CD14-positive monocyte (primary cell): ENCODE measurements around the gene ABI2. TPM values are rescaled to one million over a fixed set of nuclear protein-coding genes. Genes with fewer than 3 reads are reported as not detected.

Source experiments
- DNase-seq, 3 donors: peaks; one replicate each; pipeline ENCODE4 v3.0.0-alpha.2; 2011 to 2022
- H2AFZ ChIP-seq: 2 replicates; pipeline ENCODE4 v1.6.0; 2012; ENCODE audit warnings: mild to moderate bottlenecking, low read depth, low read length, inconsistent platforms; ENCODE audit not compliant: insufficient read depth, poor library complexity, severe bottlenecking
- H3K27ac ChIP-seq, 2 donors: 1 replicate in 1 of 2; 2 replicates in 1 of 2; pipeline ENCODE4 v1.5.1; 2012 to 2013; ENCODE audit warnings: low read length in 2 of 2, control low read depth in 1 of 2, inconsistent platforms in 1 of 2, low read depth in 1 of 2, mild to moderate bottlenecking in 1 of 2
- H3K27me3 ChIP-seq, 2 donors: one replicate each; pipeline versions ENCODE4 v1.6.0 to v1.6.1; 2011 to 2013; ENCODE audit warnings: low read length in 2 of 2; ENCODE audit not compliant: control insufficient read depth in 2 of 2, insufficient read depth in 2 of 2
- H3K36me3 ChIP-seq, 2 donors: replicated peaks in 1 of 2; 1 replicate in 1 of 2; 2 replicates in 1 of 2; pipeline versions ENCODE4 v1.5.1 to v1.6.1; 2012 to 2013; ENCODE audit warnings: low read length in 2 of 2, control low read depth in 1 of 2, inconsistent platforms in 1 of 2, mild to moderate bottlenecking in 1 of 2; ENCODE audit not compliant: insufficient read depth in 2 of 2, control insufficient read depth in 1 of 2
- H3K4me1 ChIP-seq, 2 donors: 1 replicate in 1 of 2; 2 replicates in 1 of 2; pipeline versions ENCODE4 v1.5.1 to v1.6.1; 2012 to 2013; ENCODE audit warnings: low read length in 2 of 2, control low read depth in 1 of 2, inconsistent platforms in 1 of 2, mild to moderate bottlenecking in 1 of 2, moderate library complexity in 1 of 2; ENCODE audit not compliant: insufficient read depth in 2 of 2, control insufficient read depth in 1 of 2
- H3K4me2 ChIP-seq: replicated peaks from 2 replicates; pipeline ENCODE3; 2012; ENCODE audit warnings: low read length, moderate library complexity, mild to moderate bottlenecking; ENCODE audit not compliant: poor library complexity, severe bottlenecking; ENCODE audit errors: extremely low read depth
- H3K4me3 ChIP-seq, 3 experiments: fragments of 200-600 bp in 1 of 3; sonication (generic) in 1 of 3; replicated peaks in 1 of 3; 1 replicate in 2 of 3; 2 replicates in 1 of 3; pipeline ENCODE4 v1.5.1; 2011 to 2013; ENCODE audit warnings: low read length in 3 of 3, mild to moderate bottlenecking in 3 of 3, control low read depth in 2 of 3, low read depth in 2 of 3, inconsistent platforms in 1 of 3, moderate library complexity in 1 of 3
- H3K79me2 ChIP-seq: 2 replicates; pipeline ENCODE4 v1.6.0; 2012; ENCODE audit warnings: mild to moderate bottlenecking, control low read depth, inconsistent platforms, low read length, moderate library complexity; ENCODE audit not compliant: insufficient read depth
- H3K9ac ChIP-seq: 2 replicates; pipeline ENCODE4 v1.6.0; 2017; ENCODE audit warnings: low read length, mild to moderate bottlenecking; ENCODE audit not compliant: insufficient read depth, poor library complexity, severe bottlenecking
- H3K9me3 ChIP-seq, 2 donors: replicated peaks in 1 of 2; 1 replicate in 1 of 2; 2 replicates in 1 of 2; pipeline versions ENCODE4 v1.5.1 to v1.6.1; 2012 to 2013; ENCODE audit warnings: low read length in 2 of 2, control low read depth in 1 of 2; ENCODE audit not compliant: control insufficient read depth in 1 of 2, insufficient read depth in 1 of 2
- H4K20me1 ChIP-seq: 2 replicates; pipeline ENCODE4 v1.6.0; 2012; ENCODE audit warnings: mild to moderate bottlenecking, low read length, control low read depth, moderate library complexity; ENCODE audit not compliant: insufficient read depth
- H3K27ac Mint-ChIP-seq, 7 donors: one replicate each; pipeline ENCODE4 v1.8.0; 2020; ENCODE audit warnings: mild to moderate bottlenecking in 7 of 7, mixed read lengths in 7 of 7, moderate library complexity in 6 of 7, inconsistent platforms in 2 of 7
- H3K27me3 Mint-ChIP-seq, 3 donors: one replicate each; pipeline ENCODE4 v1.8.0; 2021 to 2022; ENCODE audit warnings: low read depth in 3 of 3, mild to moderate bottlenecking in 3 of 3, mixed read lengths in 3 of 3, moderate library complexity in 3 of 3, inconsistent platforms in 1 of 3
- H3K36me3 Mint-ChIP-seq, 2 donors: one replicate each; pipeline ENCODE4 v1.8.0; 2020; ENCODE audit warnings: mixed read lengths in 2 of 2, inconsistent platforms in 1 of 2, mild to moderate bottlenecking in 1 of 2
- H3K4me1 Mint-ChIP-seq: one replicate; pipeline ENCODE4 v1.8.0; 2020; ENCODE audit warnings: mild to moderate bottlenecking, mixed read lengths
- H3K4me3 Mint-ChIP-seq, 2 donors: one replicate each; pipeline ENCODE4 v1.8.0; 2020; ENCODE audit warnings: mild to moderate bottlenecking in 2 of 2, mixed read lengths in 2 of 2, moderate library complexity in 1 of 2
- H3K9me3 Mint-ChIP-seq, 7 donors: one replicate each; pipeline ENCODE4 v1.8.0; 2020 to 2022; ENCODE audit warnings: mixed read lengths in 7 of 7, mild to moderate bottlenecking in 6 of 7, moderate library complexity in 6 of 7, inconsistent platforms in 2 of 7
- CTCF ChIP-seq: fragments of 200-600 bp; IDR thresholded peaks from one replicate; pipeline ENCODE4 v1.8.0; 2022; ENCODE audit warnings: antibody characterized with exemption, mild to moderate bottlenecking
- WGBS: methylation state at CpG from one replicate; pipeline ENCODE4 v1.1.5; 2013; ENCODE audit warnings: missing lambda C conversion rate; ENCODE audit not compliant: insufficient coverage; 5-methylcytosine and 5-hydroxymethylcytosine counted together
- intact Hi-C, 2 donors: fragments of 100-400 bp; cut with micrococcal nuclease; formaldehyde crosslinking; loops; one replicate each; pipeline versions ENCODE4 v1.15.0 to v1.15.1; 2023
- polyA plus RNA-seq, 3 donors: library from polyadenylated mRNA; depleted of rRNA in 1 of 3; unstranded in 2 of 3; stranded (reverse) in 1 of 3; fragments of 300-500 nt in 2 of 3; fragments of >200 nt in 1 of 3; fragmentation: Illumina TruSeq in 2 of 3; gene quantifications; 1 replicate in 2 of 3; 2 replicates in 1 of 3; pipeline ENCODE4 v1.2.3, GENCODE V29; 2012 to 2021

ABI2 gene
- polyA plus RNA-seq, 3 donors = 6.1 to 9.2 (median 7.1) TPM

DNA sequence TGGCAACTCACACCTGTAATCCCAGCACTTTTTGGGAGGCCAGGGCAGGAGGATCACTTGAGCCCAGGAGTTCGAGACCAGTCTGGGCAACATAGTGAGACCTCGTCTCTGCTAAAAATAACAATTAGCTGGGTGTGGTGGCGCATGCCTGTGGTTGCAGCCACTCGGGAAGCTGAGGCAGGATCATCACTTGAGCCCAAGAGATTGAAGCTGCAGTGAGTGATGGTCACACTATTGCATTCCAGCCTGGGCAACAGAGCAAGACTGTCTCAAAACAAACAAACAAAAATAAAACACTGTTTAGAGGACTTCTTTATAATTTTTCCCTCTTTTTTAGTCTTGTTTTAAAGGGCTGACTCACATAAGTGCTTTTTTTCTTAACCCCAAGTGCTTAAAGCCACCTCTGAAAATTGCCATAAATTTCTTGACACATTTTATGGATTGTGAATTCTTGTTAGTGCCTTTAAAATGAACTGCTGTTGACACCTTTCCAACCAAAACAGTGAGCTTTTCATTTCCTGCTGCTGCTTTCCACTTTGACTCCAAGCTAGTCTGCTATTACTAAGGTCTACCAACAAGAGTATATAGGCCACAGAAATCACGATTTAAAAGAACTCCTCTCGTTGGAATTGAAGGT, 47.6 kb upstream of the ABI2 start:
- Histone ChIP-seq H3K9ac (no peak overlapping the region), H4K20me1 (no peaks in the 10 kb centered on the region), H3K4me3 (no peak overlapping the region), H3K4me1 (no peaks in the 10 kb centered on the region), H3K27me3 (no peaks in the 10 kb centered on the region), H3K27ac (no peak overlapping the region), H3K9me3 (no peaks in the 10 kb centered on the region), H3K79me2 (no peaks in the 10 kb centered on the region), H3K36me3 (peaks cover 75 to 94% of the 10 kb centered on the region in 2 donors), H2AFZ (no peak overlapping the region), H3K4me2 (no peak overlapping the region)
- intact Hi-C loops = no loop called here
- H3K27me3 Mint-ChIP-seq = no peaks in the 10 kb centered on the region
- WGBS = 100% methylated on average over 2 of the region's 6 CpGs
- H3K4me1 Mint-ChIP-seq = no peaks in the 10 kb centered on the region
- no peak overlapping the region for H3K4me3 Mint-ChIP-seq
- no peak for DNase-seq
- peaks cover 68 to 82% of the 10 kb centered on the region in 2 donors for H3K36me3 Mint-ChIP-seq
- TF ChIP-seq CTCF = no peak
- no peaks in the 10 kb centered on the region for H3K9me3 Mint-ChIP-seq
- H3K27ac Mint-ChIP-seq = no peak overlapping the region

DNA sequence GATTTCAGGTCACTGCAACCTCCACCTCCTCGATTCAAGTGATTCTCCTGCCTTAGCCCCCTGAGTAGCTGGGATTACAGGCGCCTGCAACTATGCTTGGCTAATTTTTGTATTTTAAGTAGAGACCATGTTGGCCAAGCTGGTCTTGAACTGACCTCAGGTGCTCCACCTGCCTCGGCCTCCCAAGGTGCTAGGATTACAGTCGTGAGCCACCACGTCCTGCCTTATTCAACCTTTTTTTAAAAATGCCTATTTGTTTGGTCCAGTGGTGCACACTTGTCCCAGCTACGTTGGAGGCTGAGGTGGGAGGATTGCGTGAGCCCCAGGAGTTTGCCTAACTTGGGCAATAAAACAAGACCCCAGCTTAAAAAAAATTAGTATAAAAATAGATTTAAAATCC, 46.1 kb upstream of the ABI2 start:
- Mint-ChIP-seq H3K4me1 (no peaks in the 10 kb centered on the region), H3K27ac (no peak overlapping the region), H3K27me3 (no peaks in the 10 kb centered on the region), H3K4me3 (no peak overlapping the region), H3K9me3 (no peaks in the 10 kb centered on the region), H3K36me3 (peaks cover 65 to 81% of the 10 kb centered on the region in 2 donors)
- H3K4me3 ChIP-seq = no peak overlapping the region
- no peak for DNase-seq
- no peak overlapping the region for H3K9ac ChIP-seq
- 100% methylated on average over 4 of the region's 7 CpGs for WGBS
- H3K9me3 ChIP-seq = no peaks in the 10 kb centered on the region
- no peaks in the 10 kb centered on the region for H3K4me1 ChIP-seq
- H3K4me2 ChIP-seq = no peak overlapping the region
- H3K79me2 ChIP-seq = no peaks in the 10 kb centered on the region
- no peak for TF ChIP-seq CTCF
- no peak overlapping the region for H2AFZ ChIP-seq
- no peak overlapping the region for H3K27ac ChIP-seq
- H3K36me3 ChIP-seq = peaks cover 80 to 94% of the 10 kb centered on the region in 2 donors
- no peaks in the 10 kb centered on the region for H4K20me1 ChIP-seq
- H3K27me3 ChIP-seq = no peaks in the 10 kb centered on the region
- intact Hi-C loops = no loop called here
